GM21529 (cell line): ENCODE data around the gene TXNDC11.

Experiments used
- ATAC-seq: cut with Tn5 transposase; IDR thresholded peaks from one replicate; pipeline ENCODE4 v1.9.1; 2021; ENCODE audit not compliant: unreplicated experiment

Gene TXNDC11

DNA sequence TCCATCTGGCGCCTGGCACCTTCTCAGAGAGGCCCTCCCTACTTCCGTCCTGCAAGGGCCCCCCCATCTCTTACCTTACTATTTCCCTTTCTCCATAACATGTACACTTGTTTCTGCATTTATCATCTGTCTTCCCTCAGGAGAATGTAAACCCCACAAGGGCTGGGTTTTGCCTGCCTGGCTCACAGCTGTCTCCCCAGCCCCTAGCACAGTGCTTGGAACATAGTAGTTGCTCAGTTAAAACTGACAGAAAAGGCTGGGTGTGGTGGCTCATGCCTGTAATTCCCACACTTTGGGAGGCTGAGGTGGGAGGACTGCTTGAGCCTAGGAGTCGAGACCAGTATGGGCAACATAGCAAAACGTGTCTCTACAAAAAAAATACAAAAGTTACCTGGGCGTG lies 80.1 kb downstream of the TXNDC11 start:
- no peak for ATAC-seq

DNA sequence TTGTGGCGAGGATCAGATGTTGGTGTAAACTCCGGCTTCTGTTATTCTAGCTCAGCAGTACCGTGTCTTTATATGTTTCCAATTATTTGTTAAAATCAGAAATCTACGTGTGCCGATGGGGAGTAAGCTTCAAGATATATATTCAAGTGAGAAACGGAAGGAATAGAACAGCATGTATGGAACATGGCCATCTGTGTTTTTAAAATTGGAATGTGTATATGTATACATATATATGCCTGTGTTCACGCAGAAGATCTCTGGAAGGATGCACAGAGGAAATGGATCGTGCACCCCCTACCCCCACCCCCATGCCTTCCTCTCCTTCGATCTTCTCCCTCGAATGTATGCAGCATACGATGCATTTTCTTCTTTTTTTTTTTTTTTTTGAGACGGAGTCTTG lies 82.1 kb downstream of the TXNDC11 start:
- ATAC-seq, result no peak

DNA sequence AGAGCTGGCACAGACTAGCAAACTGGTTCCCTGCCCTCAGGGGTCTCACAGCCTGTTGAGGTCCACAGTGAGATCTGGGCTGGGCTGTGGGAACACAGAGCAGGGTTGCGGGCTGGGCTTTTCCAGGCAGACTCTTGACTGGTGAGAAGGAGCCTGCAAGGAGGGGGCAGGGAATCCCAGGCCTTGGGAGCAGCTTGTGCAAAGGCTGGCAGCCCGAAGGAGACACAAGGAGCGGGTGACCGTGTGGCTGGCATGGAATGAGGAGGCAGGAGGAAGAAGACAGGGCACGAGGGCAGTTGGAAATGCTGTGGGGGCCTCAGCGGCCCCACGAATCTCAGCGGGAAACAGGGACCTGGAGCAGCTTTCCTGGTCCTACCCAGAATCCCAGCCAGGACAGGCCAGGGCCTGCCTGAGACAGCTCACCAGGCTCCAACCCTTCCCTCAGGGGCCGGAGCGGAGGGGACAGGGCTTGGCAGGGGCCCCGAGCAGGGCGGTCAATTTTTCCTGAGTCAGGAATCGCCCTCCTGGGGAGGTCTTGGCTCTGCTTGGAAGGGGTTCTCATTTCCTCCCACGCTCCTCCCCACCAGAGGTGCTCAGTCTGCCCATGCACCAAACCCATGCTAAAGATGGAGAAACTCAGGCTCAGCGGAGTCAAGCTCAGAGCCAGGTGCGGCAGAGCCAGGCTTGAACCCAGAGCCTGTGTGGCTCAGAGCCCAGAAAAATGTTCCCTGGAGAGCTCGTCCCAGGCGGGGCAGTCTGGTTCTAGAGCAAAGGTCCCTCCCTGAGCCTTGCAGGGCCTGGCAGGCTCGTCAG lies 83.6 kb downstream of the TXNDC11 start:
- no peak for ATAC-seq

DNA sequence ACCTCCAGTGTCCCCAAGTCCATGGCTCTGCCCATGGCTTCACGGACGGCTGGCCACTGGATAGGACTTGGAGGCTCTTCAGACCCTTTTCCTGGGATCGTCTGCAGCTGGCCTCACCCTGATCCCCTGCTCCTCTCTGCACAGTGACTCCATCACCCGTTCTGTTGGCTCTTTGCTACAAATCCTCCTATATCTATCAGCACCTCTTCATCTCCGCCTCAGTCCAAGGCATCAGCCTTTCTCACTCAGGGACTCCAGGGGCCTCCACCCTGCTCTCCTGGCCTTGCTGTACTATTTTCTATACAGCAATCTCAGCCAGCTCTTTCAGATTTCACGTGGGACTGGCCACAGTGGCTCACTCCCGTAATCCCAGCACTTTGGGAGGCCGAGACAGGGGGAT lies 85.1 kb downstream of the TXNDC11 start:
- no peak for ATAC-seq

DNA sequence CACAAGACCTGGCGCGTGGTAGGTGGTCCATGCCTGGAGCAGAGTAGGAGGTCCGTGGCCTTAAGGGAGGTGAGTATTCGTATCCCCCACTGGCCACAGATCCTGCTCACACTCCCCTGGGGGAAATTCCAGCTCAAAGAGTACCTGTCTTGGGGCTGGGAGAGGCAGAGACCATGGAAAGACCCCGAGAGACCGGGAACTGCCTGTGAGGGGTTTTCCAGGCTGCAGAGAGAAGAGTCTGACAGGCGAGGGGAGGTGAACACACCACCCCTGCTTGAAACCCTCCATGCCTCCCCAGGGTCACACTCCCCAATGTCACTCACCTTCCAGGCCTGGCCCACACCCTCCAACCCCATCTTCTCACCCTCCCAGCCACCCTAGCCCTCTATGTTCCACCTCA lies 87.0 kb downstream of the TXNDC11 start:
- no peak for ATAC-seq

DNA sequence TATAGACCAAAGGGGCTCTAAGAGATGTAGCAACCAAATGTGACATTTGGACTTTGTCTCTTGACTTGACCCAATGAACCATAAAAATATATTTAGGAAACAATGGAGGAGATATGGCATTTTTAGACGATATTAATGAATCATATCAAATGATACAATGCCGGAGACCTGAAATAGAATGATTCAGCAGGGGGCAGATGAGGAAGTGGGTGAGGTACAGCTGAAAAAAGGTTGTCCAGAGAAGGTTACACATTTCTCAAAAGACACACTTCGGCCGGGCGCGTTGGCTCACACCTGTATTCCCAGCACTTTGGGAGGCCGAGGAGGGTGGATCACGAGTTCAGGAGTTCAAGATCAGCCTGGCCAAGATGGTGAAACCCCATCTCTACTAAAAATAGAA lies 90.9 kb downstream of the TXNDC11 start:
- no peak for ATAC-seq

DNA sequence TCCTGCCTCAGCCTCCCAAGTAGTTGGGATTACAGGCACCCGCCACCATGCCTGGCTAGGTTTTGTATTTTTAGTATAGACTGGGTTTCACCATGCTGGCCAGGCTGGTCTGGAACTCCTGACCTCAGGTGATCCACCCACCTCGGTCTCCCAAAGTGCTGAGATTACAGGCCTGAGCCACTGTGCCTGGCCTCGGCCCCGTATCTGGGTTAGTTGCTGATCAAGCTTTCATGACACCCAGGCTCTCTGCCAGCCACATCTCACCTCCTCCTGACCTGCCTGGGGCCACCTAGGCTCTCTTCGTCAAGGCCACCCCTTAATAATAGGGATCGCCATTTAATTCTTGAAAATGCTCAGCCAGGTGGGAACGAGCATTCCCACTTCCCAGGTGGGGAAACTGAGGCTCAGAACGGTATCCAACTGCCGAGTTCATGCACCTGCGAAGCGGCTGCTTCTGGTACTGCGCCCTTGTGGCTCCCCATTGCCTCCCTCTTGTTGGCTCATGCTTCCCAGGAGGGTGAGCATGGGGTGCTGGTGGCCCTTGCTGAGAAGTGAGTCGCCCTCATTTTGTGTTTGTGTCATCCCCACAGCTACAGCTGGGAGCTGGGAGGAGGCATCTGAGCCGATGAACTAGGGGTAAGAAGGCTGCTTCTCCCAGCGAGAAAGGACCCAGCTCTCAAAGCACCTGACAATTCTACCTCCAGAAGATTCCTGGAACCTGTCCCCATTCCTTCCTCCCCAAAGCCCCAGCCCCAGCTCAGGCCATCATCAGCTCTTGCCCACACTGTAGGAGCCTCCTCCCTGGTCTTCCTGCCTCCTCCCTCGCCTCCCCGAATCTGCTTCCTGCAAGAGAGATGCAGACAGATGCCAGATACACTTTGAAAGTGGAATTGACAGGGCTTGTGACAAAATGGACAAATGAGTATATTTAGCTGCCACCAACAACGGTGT lies 91.7 kb downstream of the TXNDC11 start:
- ATAC-seq, result no peak

DNA sequence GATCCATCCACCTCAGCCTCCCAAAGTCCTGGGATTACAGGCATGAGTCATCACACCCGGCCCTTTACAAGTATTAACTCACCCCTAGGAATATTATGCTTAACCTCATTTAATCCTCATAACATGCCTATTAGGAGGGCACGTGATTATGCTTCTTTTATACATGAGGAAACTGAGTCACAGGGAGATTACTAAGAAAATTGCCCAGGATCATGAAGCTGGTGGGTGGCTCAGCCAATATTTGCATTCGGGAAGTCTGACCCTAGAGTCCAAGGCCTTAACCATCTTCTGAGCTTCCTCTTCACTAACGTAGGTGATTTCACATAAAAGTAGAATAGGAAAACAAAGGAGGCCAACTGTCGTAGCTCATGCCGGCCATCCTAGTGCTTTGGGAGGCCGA lies 93.4 kb downstream of the TXNDC11 start:
- no peak for ATAC-seq

DNA sequence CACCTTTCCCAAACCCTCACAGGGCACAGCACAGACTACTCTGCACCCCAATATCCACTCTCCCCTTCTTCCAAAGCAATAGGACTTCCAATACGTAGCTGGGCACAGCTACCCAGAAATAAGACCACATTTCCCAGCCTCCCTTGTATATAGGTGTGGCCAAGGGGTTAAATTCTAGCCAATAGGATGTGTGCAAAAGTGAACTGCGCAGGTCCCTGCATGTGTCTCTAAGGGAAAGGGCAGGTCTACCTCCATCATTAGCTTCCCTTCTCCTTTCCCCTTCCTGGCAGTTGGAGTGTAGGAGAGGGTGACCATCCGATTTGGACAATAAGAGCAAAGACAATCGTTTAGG lies 99.9 kb downstream of the TXNDC11 start:
- ATAC-seq, result no peak

DNA sequence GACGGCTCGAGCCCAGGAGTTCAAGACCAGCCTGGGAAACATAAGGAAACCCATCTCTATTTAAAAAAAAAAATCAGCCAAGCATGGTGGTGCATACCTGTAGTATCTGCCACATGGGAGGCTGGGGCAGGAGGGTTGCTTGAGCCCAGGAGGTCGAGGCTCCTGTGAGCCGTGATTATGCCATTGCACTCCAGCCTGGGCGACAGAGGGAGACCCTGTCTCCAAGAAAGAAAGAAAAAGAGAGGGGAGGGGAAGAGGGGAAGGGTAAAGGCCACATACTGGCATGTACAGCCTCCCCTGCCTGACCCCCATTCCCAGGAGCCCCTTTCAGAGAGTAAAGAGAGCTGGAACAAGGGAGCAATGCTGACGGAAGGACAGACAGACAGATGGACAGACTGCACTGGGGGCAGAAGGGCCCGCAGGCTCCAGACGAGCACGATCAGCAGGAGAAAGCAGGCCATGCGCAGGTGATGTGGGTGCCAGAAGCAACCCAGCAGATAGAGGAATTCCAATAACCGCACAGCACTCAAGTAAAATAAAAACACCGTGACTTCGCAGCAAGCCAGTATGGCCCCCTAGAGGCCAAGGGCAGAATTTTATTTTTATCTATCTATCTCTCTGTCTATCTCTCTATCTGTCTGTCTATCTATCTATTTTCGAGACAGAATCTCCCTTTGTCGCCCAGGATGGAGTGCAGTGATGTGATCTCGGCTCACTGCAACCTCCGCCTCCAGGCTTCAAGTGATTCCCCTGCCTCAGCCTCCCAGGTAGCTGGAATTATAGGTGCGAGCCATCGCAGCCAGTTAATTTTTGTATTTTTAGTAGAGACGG lies 101.5 kb downstream of the TXNDC11 start:
- no peak for ATAC-seq

DNA sequence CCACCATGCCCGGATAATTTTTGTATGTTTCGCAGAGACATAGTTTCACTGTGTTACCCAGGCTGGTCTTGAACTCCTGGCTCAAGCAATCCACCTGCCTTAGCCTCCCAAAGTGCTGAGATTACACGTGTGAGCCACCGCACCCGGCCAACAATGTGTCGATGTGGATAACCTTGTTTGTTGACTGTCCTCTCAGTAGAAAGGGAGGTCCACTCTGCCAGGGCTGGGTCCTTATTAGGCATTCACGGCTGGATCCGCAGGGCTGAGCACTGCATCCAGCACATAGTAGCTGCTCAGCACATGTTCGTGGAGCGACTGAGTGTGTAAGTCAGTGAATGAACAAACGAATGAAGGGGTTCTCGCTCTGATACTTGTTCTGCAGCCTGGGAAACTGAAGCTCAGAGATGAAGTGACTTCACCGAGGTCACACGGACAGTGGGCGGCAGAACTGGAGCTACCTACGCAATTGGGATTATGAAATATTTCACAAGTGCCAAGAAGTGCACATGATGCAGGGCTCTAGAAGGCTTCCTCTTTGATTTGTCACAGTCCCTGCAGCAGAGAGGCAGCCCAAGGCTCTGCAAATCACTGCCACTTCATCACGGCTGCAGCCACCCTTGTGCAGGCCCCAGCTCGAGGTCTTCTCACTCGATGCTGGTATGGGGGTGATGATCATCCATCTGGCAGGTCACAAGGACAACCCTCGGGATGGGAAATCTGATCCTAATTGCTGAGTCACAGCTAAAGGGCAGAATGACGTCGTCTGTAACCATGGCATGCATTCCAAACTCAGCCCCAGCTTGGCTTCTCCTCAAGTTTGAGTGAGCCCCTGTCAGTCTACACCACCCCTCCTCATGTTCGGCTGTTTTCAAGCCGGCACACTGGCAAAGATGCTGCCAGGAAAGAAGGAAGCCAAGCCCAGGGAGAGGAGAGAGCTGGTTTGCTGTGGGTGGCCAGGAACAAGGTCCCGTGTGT lies 102.4 kb downstream of the TXNDC11 start:
- no peak for ATAC-seq

DNA sequence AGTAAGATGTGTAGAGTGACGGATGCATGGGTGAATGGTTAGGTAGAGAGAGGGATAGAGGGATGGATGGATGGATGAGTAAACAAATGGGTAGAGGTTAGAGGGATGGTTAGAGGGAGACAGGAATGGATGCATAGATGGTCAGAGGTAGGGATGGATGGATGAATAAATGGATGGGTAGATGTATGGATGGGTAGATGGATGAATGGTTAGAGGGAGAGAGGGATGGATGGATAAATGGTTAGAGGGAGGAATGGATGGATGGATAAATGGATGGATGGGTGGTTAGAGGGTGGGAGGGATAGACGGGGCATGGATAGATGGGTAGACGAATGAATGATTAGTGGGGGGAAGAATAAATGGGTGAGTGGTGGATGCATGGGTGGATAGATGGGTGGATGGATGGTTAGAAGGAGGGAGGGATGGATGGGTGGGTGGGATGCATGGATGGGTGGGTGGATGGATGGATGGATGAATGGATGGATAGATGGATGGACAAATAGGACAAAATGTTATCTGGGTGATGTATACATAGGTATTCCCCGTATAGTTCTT lies 103.6 kb downstream of the TXNDC11 start:
- ATAC-seq, result no peak

DNA sequence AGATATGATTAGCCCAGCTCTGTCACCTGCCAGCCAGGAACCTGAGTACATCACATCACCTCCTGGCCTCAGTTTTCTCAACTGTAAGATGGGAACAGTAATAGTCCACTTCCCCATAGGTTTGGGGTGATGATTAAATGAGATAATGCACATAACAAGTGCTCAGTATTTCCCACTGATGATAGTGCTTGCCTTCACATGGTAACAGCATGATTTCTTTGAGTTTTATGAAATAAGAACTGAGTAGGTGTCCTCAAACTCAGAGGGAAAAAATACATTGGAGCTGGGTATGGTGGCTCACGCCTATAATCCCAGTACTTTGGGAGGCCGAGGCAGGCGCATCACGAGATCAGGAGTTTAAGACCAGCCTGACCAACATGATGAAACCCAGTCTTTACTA lies 104.5 kb downstream of the TXNDC11 start:
- ATAC-seq, result no peak

DNA sequence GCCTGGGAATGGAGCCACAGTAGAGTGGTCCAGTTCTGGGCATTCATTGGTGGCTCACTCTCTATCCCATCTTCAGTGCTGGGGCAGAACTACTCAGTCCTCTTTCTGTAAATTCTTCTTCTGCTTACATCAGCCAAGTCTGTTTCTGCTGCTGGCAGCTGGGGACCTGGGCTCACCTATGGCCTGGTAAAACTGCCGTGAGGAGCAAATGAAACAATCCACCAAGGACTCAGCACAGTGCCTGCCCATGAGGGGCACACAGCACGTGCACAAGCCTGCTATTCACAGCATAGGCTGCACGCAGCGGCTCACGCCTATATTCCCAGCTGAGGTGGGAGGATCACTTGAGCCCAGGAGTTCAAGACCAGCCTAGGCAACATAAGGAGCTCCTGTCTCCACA lies 105.3 kb downstream of the TXNDC11 start:
- ATAC-seq, result no peak

DNA sequence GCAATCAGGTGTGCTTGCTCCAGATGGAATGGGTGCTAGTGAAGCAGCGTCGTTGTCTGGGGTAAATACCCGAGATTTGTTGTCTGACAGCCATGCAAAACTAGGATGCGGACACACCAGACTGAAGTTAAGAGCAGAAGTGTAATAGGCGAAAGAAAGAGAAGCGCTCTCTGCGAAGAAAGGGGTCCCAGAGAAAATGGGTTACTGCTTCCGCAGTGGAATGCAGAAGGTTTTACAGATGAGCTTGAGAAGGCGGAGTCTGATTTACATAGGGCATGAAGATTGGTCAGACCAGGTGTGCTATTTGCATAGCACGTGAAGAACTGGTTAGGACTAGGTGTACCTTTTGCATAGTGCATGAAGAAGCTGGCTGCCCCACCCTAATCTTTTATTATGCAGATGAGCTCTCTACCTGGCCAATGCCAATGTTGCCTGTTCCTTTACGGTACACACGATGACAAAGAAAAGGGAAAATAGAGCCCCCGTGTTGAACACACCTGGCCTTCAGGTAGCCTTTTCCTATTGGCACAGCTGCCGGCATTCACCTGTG lies 106.4 kb downstream of the TXNDC11 start:
- no peak for ATAC-seq

DNA sequence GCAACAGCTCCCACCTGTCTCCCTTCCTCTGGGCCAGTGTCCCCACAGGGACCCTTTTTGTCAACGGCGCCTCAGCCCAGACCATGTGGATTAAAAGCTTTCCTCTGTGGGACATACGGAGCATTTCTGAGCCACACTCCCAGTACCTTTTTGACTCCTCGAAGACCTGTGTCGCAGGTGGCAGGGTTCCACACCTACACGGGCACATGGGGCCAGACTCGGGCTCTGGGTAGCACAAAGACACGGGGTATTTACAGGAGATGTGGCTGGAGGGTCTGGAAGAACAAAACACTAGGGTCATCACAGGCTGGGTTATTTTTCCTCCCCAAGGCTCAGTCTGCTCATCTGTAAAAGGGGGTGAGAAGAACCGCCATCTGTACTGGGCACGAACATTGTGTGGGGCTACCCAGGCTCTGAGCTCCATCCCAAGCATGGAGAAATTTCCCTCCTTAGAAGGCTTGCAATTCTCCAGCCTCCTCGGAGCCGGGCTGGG lies 106.9 kb downstream of the TXNDC11 start:
- ATAC-seq, result no peak

DNA sequence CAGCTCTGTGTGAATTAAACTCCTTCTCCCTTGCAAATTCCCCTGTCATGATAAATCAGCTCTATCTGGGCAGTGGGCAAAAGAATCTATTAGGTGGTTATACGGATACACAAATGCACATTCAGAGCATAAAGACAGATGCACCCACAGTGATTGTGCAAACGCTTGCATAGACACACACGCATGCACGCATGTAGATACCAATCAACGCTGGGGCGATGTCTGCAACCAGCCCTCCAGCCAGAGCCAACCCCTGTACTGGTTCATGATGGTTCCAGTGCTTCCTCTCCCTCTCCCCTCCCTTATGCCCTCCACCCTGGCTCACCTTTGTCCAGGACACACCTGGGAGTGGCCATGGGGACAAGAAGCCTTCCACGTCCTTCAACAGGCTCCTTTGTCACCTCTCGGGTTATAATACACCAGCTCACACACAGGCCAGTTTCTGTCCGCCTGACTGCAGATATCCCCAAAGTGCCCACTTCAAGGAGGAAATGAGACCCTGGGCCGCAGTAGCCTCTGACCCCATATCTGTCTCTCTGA lies 107.5 kb downstream of the TXNDC11 start:
- ATAC-seq, result no peak

DNA sequence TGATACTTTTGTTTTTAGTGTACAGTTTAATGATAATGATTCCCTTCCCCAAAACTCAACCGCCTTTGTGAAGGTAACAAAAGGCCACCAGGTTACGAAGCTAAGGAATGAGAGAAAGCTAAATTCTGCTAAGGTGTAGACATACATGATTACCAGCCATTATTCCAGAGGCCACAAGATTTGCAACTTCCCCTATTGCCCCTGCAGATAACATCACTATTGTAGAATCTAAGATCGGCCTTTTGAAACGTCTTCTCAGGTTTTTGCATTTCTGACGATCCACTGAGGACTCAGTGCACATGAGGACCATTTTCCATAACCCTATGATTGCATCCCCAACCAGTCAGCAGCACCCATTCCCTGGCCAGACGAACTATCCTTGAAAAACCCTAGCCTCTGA lies 108.3 kb downstream of the TXNDC11 start:
- no peak for ATAC-seq

DNA sequence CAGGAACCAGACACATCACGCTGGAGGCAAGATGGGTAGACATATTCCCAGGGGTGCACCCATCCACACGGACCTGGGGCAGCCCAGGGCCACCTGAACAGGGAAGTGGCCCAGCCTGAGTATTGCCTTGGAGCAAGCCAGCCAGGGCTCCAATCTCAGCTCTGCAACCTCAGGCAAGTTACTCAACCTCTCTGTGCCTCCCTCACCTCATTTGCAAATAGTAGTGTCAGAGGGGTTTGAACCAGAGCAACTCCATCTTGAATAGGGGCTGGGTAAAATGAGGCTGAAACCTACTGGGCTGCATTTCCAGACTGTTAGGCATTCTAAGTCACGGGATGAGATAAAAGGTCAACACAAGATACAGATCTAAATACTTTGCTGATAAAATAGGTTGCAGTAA lies 109.5 kb downstream of the TXNDC11 start:
- ATAC-seq, result no peak
